SK-N-SH (cell line): Measurements from ENCODE around the gene PDE4D. TPM values are rescaled to one million over a fixed set of nuclear protein-coding genes. Genes with fewer than 3 reads are reported as not detected.

Experiments
- CTCF ChIA-PET: fragments of 300-600, 350-600 bp; formaldehyde crosslinking; extraction: SDS; loops from one replicate; lab custom pipeline; 2021; lab: Yijun Ruan, JAX
- POLR2A ChIA-PET: fragments of 350-600 bp; sonication (Branson Sonifier 250); formaldehyde crosslinking; extraction: SDS; loops from one replicate; lab custom pipeline; 2020; ENCODE audit warnings: antibody characterized with exemption, inconsistent platforms; lab: Yijun Ruan, JAX
- DNase-seq: peaks from one replicate; pipeline ENCODE4 v3.0.0; 2012
- H2AFZ ChIP-seq: fragments of 200-600 bp; sonication (generic); 2 replicates; pipeline ENCODE4 v1.8.1; 2016; ENCODE audit warnings: antibody characterized with exemption, mild to moderate bottlenecking, low read depth
- H3F3A ChIP-seq: fragments of 200-600 bp; sonication (generic); replicated peaks from 2 replicates; pipeline ENCODE3; 2016; ENCODE audit warnings: antibody characterized with exemption, mild to moderate bottlenecking; ENCODE audit not compliant: insufficient read depth
- H3K27ac ChIP-seq, 2 experiments: fragments of 200-500 bp in 1 of 2; fragments of 200-600 bp in 1 of 2; sonication (Bioruptor generic) in 1 of 2; sonication (generic), shearing (Covaris generic) in 1 of 2; 2 replicates each; pipeline versions ENCODE4 v1.5.1 to v1.6.1; 2014 to 2016; ENCODE audit warnings: low read depth in 2 of 2, inconsistent platforms in 1 of 2, low read length in 1 of 2, mild to moderate bottlenecking in 1 of 2, mixed read lengths in 1 of 2
- H3K27me3 ChIP-seq: fragments of 200-600 bp; sonication (generic), shearing (Covaris generic); 2 replicates; pipeline ENCODE4 v1.6.1; 2016; ENCODE audit warnings: mixed run types; ENCODE audit not compliant: insufficient read depth
- H3K36me3 ChIP-seq, 2 experiments: fragments of 200-500 bp in 1 of 2; fragments of 200-600 bp in 1 of 2; sonication (Bioruptor generic) in 1 of 2; sonication (generic) in 1 of 2; replicated peaks in 1 of 2; 2 replicates each; pipeline versions ENCODE3 to v1.5.1; 2014 to 2016; ENCODE audit warnings: low read length in 1 of 2, mild to moderate bottlenecking in 1 of 2; ENCODE audit not compliant: insufficient read depth in 2 of 2, control insufficient read depth in 1 of 2
- H3K4me1 ChIP-seq, 2 experiments: fragments of 200-500 bp in 1 of 2; fragments of 200-600 bp in 1 of 2; sonication (Bioruptor generic) in 1 of 2; sonication (generic), shearing (Covaris generic) in 1 of 2; 2 replicates each; pipeline versions ENCODE4 v1.5.1 to v1.6.1; 2014 to 2016; ENCODE audit warnings: low read depth in 1 of 2, low read length in 1 of 2, mixed run types in 1 of 2; ENCODE audit not compliant: insufficient read depth in 2 of 2, control insufficient read depth in 1 of 2
- H3K4me2 ChIP-seq: fragments of 200-600 bp; sonication (generic), shearing (Covaris generic); 2 replicates; pipeline ENCODE4 v1.6.1; 2017; ENCODE audit warnings: mixed run types
- H3K4me3 ChIP-seq, 2 experiments: fragments of 200-500 bp in 1 of 2; fragments of 200-600 bp in 1 of 2; sonication (Bioruptor generic) in 1 of 2; sonication (generic), shearing (Covaris generic) in 1 of 2; 2 replicates each; pipeline versions ENCODE4 v1.5.1 to v1.8.1; 2014 to 2016; ENCODE audit warnings: low read depth in 2 of 2, inconsistent platforms in 1 of 2, low read length in 1 of 2, mild to moderate bottlenecking in 1 of 2, mixed read lengths in 1 of 2, moderate library complexity in 1 of 2
- H3K79me2 ChIP-seq: fragments of 200-600 bp; sonication (generic); 2 replicates; pipeline ENCODE4 v1.8.1; 2017; ENCODE audit warnings: mild to moderate bottlenecking; ENCODE audit not compliant: insufficient read depth
- H3K9ac ChIP-seq: fragments of 200-600 bp; sonication (generic); 2 replicates; pipeline ENCODE4 v1.6.1; 2017; ENCODE audit warnings: mixed run types
- H3K9me2 ChIP-seq: fragments of 200-600 bp; sonication (generic); 2 replicates; pipeline ENCODE4 v1.6.1; 2017; ENCODE audit warnings: mixed run types
- H3K9me3 ChIP-seq: fragments of 200-600 bp; sonication (generic); 2 replicates; pipeline ENCODE4 v1.6.1; 2017; ENCODE audit warnings: mixed run types, mild to moderate bottlenecking, moderate library complexity
- H4K20me1 ChIP-seq: fragments of 200-600 bp; sonication (generic); 2 replicates; pipeline ENCODE4 v1.6.1; 2017; ENCODE audit warnings: mild to moderate bottlenecking, mixed run types; ENCODE audit not compliant: insufficient read depth
- CTCF ChIP-seq: fragments of 200-600 bp; sonication (generic); IDR thresholded peaks from 2 replicates; pipeline ENCODE4 v1.6.1; 2017; ENCODE audit warnings: antibody characterized with exemption, mild to moderate bottlenecking, moderate library complexity
- GATA2 ChIP-seq: sonication (generic); formaldehyde crosslinking; IDR thresholded peaks from 2 replicates; pipeline ENCODE4 v1.5.0; 2020; ENCODE audit warnings: mild to moderate bottlenecking, missing genetic modification reagents
- IRF3 ChIP-seq: fragments of 150-350 bp; IDR thresholded peaks from 2 replicates; pipeline ENCODE4 v1.6.1; 2016; ENCODE audit warnings: mild to moderate bottlenecking, low read depth, low read length
- MXI1 ChIP-seq: IDR thresholded peaks from 2 replicates; pipeline ENCODE4 v1.6.1; 2012; ENCODE audit warnings: mild to moderate bottlenecking, low read depth, low read length, improper control_type of control experiment
- PBX3 ChIP-seq: IDR thresholded peaks from 2 replicates; pipeline ENCODE4; 2012
- POLR2AphosphoS5 ChIP-seq: IDR thresholded peaks from 2 replicates; pipeline ENCODE4 v1.6.1; 2012; ENCODE audit warnings: low read depth, low read length
- RAD21 ChIP-seq: IDR thresholded peaks from 2 replicates; pipeline ENCODE4 v1.6.1; 2012; ENCODE audit warnings: mild to moderate bottlenecking, low read length
- REST ChIP-seq: IDR thresholded peaks from 2 replicates; pipeline ENCODE4 v1.6.1; 2012; ENCODE audit warnings: mild to moderate bottlenecking, low read depth, low read length, moderate library complexity
- USF1 ChIP-seq: IDR thresholded peaks from 2 replicates; pipeline ENCODE4 v1.4.0; 2012; ENCODE audit warnings: low read depth, borderline replicate concordance
- WGBS: methylation state at CpG from one replicate; pipeline ENCODE4 v1.1.6; 2017; ENCODE audit warnings: low lambda C conversion rate; 5-methylcytosine and 5-hydroxymethylcytosine counted together
- polyA plus RNA-seq, 3 experiments: library from polyadenylated mRNA; depleted of rRNA; stranded (reverse); fragments of >200 nt; gene quantifications; 2 replicates each; pipeline ENCODE4 v1.2.3, GENCODE V29; 2012

PDE4D gene
- polyA plus RNA-seq, 1 of the 3 experiments (the other 2 are of a cell fraction), result 2.4 TPM

- CTCF ChIA-PET, result interaction anchor here (0.8 to 9.6 kb wide), 6 partner anchors 9 to 162 kb away, joined by 3 to 95 read pairs (median 4); no protein-coding TSS in a partner anchor
- no peaks in the 10 kb centered on the region for H3K27me3 ChIP-seq
- no peak overlapping the region for H3K9ac ChIP-seq
- H4K20me1 ChIP-seq, result no peaks in the 10 kb centered on the region
- no peak overlapping the region for H2AFZ ChIP-seq
- no peaks in the 10 kb centered on the region for H3K9me3 ChIP-seq
- 70% methylated on average over 4 of the region's 4 CpGs for WGBS
- H3K79me2 ChIP-seq, result no peaks in the 10 kb centered on the region
- no peak overlapping the region for H3K4me2 ChIP-seq
- no peak overlapping the region for H3K4me3 ChIP-seq
- H3F3A ChIP-seq, result no peaks in the 10 kb centered on the region
- DNase-seq, result no peak
- H3K4me1 ChIP-seq, result peaks cover 0 to 2% of the 10 kb centered on the region in 2 experiments; a peak in 2 of 4 replicates
- TF ChIP-seq REST, result no peak
- H3K36me3 ChIP-seq, result no peaks in the 10 kb centered on the region
- POLR2A ChIA-PET, result no interaction called here
- no peak overlapping the region for H3K27ac ChIP-seq
- H3K9me2 ChIP-seq, result no peaks in the 10 kb centered on the region
Observed at GRCh38 chr5:59351076-59351794, 542.3 kb downstream of the PDE4D start.

GRCh38 chr5:59348189-59348588 is 545.3 kb downstream of the PDE4D start:
- H3K9me2 ChIP-seq, result no peaks in the 10 kb centered on the region
- H4K20me1 ChIP-seq, result no peaks in the 10 kb centered on the region
- no peaks in the 10 kb centered on the region; a peak in 1 of 4 replicates for H3K4me1 ChIP-seq
- no peak overlapping the region for H2AFZ ChIP-seq
- no peaks in the 10 kb centered on the region for H3F3A ChIP-seq
- no peaks in the 10 kb centered on the region for H3K27me3 ChIP-seq
- H3K9me3 ChIP-seq, result no peaks in the 10 kb centered on the region
- H3K79me2 ChIP-seq, result no peaks in the 10 kb centered on the region
- H3K9ac ChIP-seq, result no peak overlapping the region
- no peak overlapping the region for H3K27ac ChIP-seq
- no peak overlapping the region for H3K4me2 ChIP-seq
- no peak overlapping the region for H3K4me3 ChIP-seq
- no peak for DNase-seq
- ChIA-PET CTCF (interaction anchor here (0.6 to 1.4 kb wide), 6 partner anchors 11 to 398 kb away, joined by 3 to 6 read pairs (median 5); no protein-coding TSS in a partner anchor), POLR2A (no interaction called here)
- TF ChIP-seq USF1 (no peak), MXI1 (no peak), POLR2AphosphoS5 (no peak), REST (no peak), IRF3 (no peak), PBX3 (no peak), CTCF (peak; percentile 14; the same call in 1 of the 2 replicates), RAD21 (peak; percentile 33; the same call in 1 of the 2 replicates), GATA2 (CRISPR knock-in tag) (no peak)
- no peaks in the 10 kb centered on the region for H3K36me3 ChIP-seq
